Omental fat pad (tissue), 4 donors: ENCODE data around the gene SGO2. TPM values are rescaled to one million over a fixed set of nuclear protein-coding genes. Genes with fewer than 3 reads are reported as not detected.
"Not testable (repeated sequence)": the region's sequence is repeated elsewhere in the genome, so short reads cannot be mapped to it uniquely, and the experiment has no call there.

Experiments
- ATAC-seq: fragments of 150-250 bp; one replicate; pipeline ENCODE4 v1.9.1; 2016; ENCODE audit warnings: mild to moderate bottlenecking, moderate library complexity; ENCODE audit not compliant: low FRiP score
- DNase-seq: peaks from one replicate; pipeline ENCODE4 v3.0.0-alpha.2; 2019; ENCODE audit warnings: low spot score
- CTCF ChIP-seq, 3 donors: fragments of 450-650 bp; IDR thresholded peaks; one replicate each; pipeline ENCODE4 v1.5.1; 2016 to 2017; ENCODE audit warnings: antibody characterized with exemption in 3 of 3, mild to moderate bottlenecking in 3 of 3, moderate library complexity in 2 of 3
- total RNA-seq, 4 donors: library from RNA; depleted of rRNA; stranded (reverse); fragments of >200 nt; gene quantifications; one replicate each; pipeline ENCODE4 v1.1.0, GENCODE V29; 2016

The SGO2 gene
- total RNA-seq, 4 donors from 2014 or later: 4.7 to 18.7 (median 9.5) TPM

- no peak for ATAC-seq
- no peak for DNase-seq
- no peak for TF ChIP-seq CTCF (IDR thresholded peaks at IDR 0.05)
Observed at GRCh38 chr2:200604571-200605255, 78.7 kb downstream of the SGO2 start.

DNA sequence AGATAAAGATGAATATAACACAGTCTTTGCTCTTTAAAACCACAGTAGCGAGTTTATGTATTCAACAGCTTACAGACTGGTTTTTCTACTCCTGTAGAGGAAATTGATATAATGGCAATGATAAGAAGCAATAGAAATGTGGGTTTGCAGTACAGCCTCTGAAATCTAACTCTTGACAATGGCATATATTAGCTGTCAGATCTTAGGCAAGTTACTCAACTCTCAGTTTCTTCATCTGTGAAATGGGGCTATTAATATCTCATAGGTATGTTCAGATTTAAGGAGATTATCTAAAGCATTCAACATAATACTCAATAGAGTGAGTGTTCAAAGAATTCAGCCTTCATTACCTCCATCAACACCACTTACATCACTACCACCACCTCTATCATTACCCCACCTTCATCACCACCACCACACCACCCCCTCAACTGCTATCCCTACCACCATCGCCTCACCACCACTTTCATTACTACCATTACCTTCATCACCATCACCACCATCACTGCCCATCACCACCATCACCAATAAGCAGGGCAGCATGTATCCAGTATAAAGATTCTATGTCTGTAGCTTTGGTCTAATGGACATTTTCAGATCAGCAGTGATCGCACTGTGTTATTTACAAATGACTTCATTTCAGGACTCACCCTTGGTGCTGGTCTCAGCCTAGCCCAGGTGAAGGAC is 82.5 kb downstream of the SGO2 start:
- TF ChIP-seq CTCF (IDR thresholded peaks at IDR 0.05): no peak
- DNase-seq: no peak
- ATAC-seq: no peak

- ATAC-seq: peak; percentile 83
- no peak for DNase-seq
- TF ChIP-seq CTCF (IDR thresholded peaks at IDR 0.05): no peak
Observed at GRCh38 chr2:200609028-200609614, 83.1 kb downstream of the SGO2 start.

GRCh38 chr2:200610217-200610616 is 84.2 kb downstream of the SGO2 start:
- DNase-seq, ATAC-seq: not testable (repeated sequence)

DNA sequence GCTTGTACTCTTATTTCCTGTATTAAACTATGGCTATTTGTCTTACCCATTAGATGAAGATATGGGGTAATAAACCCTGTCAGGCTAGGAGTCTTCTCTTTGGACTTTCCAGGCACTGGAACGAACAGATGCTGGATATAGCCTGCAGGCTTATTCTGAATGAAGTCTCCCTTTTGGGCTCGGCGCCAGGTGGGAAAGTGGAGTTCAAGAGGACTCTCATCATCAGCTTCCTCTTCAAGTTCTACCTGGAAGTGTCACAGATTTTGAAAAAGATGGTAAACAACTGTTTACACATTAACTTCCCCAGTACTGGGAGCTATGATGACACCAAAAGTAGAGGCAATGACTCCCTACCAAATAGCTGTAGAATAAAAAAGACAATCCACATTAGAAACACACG is 87.7 kb downstream of the SGO2 start:
- TF ChIP-seq CTCF (IDR thresholded peaks at IDR 0.05): no peak
- no peak for DNase-seq
- no peak for ATAC-seq

DNA sequence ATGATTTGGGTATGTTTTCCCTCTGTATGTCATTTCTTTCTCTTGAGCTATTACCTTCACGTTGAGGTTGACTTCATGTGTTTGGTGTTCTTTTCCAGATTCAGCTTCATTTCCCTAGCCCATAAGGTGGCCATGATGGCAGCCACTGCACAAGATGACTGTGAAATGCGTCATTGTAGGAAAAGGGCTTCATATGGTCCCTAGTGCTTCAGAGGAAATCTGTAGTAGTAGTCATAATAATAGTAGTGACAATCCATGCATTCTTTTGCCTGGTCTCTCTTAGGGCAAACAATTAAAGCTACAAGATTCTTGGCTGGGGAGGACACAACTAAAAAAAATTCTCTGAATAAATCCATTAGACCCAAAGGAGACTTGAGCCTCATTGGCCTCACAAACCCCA is 88.2 kb downstream of the SGO2 start:
- TF ChIP-seq CTCF (IDR thresholded peaks at IDR 0.05): no peak

GRCh38 chr2:200615247-200615646 is 89.2 kb downstream of the SGO2 start:
- ATAC-seq (peak; percentile 10), DNase-seq (no peak)
- TF ChIP-seq CTCF (IDR thresholded peaks at IDR 0.05): no peak

More for the DNA sequence above, 88.2 kb downstream of the SGO2 start:
- DNase-seq (no peak), ATAC-seq (no peak)
